Measurements from ENCODE around the gene CYBC1.
A peak's percentile ranks its signal among the peaks of the same experiment; 100 is the strongest.

GRCh38 chr17:82414548-82415281 is 35.8 kb downstream of the CYBC1 start:
- TF ChIP-seq RFX5 (IDR thresholded peaks at IDR 0.05; ENCODE audit: low read depth, low read length) (no peak), CTCF (conservative IDR thresholded peaks at IDR 0.05; ENCODE audit: low read depth, low read length) (peak; percentile 60), FOS (IDR thresholded peaks at IDR 0.05; ENCODE audit: low read depth, low read length) (no peak), RAD21 (IDR thresholded peaks at IDR 0.05; ENCODE audit: low read length) (peak; percentile 73), POLR2A (IDR thresholded peaks at IDR 0.05; ENCODE audit: low read depth, low read length) (no peak), MAFK (IDR thresholded peaks at IDR 0.05; ENCODE audit: low read depth, low read length) (no peak), MXI1 (IDR thresholded peaks at IDR 0.05; ENCODE audit: borderline replicate concordance, low read depth, low read length) (peak; percentile 91), USF2 (IDR thresholded peaks at IDR 0.05; ENCODE audit: low read depth, low read length) (no peak), NFE2L2 (IDR thresholded peaks at IDR 0.05; ENCODE audit: low read depth, low read length) (no peak), MAZ (IDR thresholded peaks at IDR 0.05; ENCODE audit: borderline replicate concordance, low read depth, low read length) (no peak), SMC3 (IDR thresholded peaks at IDR 0.05; ENCODE audit: low read depth, low read length) (peak; percentile 48), RCOR1 (IDR thresholded peaks at IDR 0.05; ENCODE audit: insufficient replicate concordance, low read length) (peak; percentile 36), CEBPB (IDR thresholded peaks at IDR 0.05; ENCODE audit: low read depth, low read length) (no peak)

Data from IMR-90 (cell line).